ENCODE results near the gene ANO3.
"Not testable (repeated sequence)": the region's sequence is repeated elsewhere in the genome, so short reads cannot be mapped to it uniquely, and the experiment has no call there.

Gene ANO3

DNA sequence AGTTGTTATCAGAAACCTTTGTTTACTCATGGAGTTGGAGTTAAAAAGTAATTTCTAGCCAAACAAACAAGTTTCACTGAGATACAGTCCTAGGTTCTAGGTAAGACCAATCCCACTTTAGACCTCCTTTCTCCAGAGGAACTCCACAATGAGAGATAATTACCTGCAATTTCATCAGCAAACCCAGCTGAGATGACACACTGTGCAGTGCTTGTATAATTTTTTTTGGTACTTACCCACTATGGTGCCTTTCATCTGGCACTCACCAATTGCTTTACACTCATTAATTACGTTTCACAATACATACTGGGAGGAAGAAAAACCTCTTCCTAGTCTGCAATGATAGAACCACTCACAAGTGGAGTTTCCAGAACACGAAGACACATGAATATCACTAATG is 242.0 kb downstream of the ANO3 start:
- DNase-seq (ENCODE audit: low read depth in 2 of 2), result no peak

DNA sequence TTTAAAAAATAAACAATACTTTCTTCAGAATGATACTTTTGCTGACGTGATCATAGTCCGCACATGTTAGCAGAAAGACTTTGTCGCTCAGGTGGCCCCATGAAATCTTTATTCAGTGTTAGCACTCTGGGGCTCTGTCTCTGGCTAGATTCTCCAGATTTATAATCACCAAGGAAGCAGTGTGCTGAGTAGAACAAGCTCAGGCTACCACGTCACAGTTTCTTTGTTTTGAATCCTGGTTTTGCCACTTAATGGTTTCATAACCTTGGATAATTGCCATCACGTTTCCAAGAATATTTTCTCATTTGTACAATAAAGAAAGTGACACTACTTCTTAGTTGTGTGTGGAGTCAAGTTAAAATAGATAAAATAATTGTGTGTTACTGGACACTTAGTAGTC is 244.0 kb downstream of the ANO3 start:
- no peak for DNase-seq (ENCODE audit: low read depth in 2 of 2)

DNA sequence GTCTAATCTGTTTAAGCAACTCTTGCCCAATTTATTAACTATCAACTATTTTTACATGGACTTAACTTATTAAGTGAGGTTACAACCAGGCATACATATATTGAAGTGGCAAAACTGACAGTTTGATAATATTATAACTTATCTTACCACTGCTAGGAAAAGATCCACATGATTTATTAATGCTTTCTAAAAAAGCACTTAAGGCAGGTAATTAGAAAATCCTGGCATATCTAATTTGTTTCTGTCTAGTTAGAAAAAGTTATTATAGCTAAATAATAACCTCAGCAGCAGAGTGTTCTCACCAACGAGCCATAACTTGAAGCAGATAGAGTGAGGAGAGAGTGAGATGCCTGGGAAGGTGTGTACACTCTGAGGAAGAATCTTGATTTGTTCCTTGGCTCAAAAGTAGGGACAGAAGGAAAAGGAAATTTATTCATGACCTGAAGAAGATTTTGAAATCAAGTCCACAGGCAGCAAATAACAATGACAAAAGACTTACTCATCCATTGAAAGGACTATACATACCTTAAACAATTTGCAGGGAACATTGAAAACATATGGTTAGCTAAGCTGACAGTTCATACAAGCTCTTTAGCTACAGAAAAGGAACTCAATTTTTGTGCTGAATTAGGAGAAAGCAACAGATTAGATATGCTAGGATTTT is 247.2 kb downstream of the ANO3 start:
- no peak for DNase-seq (ENCODE audit: low read depth in 2 of 2)

DNA sequence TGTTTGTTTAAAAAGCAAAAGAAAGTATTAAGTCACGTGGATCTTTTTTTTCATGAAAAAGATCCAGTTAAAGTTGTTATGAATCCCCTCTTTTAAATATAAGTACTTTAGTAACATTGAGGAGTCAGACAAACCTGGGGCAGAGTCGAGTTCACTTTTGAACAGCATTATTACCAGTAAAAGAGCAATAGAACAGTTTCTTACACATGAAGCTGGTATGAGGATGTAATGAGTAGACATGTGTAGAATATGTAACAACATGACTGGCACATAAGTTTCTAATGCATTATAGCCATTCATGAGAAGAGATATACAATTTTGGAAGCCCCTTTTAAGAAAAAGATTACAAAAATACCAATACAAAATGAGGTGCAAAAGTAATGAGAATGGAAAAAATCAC is 247.8 kb downstream of the ANO3 start:
- no peak for DNase-seq (ENCODE audit: low read depth in 2 of 2)

DNA sequence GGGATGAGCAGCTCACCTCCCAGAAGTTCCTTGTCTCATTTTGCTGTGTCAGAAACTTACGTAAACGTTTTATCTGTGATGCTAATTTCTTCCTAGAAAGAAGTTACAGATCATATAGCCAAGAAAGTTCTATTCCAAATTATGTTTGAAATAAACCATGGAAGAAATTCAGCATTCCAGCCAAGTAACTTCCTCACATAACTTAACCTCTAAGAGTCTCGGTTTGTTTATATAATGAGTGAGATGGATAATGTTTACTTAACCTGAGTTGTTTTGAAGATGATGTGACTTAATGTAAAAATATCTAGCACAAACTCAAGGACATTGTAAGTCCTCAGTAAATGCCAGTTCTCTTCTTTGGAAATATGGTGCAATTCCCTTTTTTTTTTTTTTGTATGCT is 249.0 kb downstream of the ANO3 start:
- no peak for DNase-seq (ENCODE audit: low read depth in 2 of 2)

DNA sequence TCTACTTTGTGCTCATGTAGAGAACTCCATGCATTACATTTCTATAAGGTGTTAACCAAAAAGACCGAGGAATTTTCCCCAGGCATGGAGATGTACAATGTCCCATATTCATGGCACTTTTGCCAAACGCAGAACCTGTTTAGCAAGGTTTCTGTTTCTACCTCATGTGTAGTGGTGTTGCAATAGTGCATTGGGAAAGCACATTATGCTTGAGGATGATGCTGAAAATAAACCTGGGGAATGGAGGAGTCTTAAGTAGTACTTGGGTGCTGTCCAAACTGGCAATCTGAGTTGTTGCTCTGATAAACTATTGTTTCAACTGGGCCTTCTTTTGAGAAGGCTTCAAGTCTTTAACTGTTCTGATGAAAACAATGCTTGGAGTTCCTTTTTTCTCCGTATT is 251.6 kb downstream of the ANO3 start:
- DNase-seq (ENCODE audit: low read depth in 2 of 2), result no peak

DNA sequence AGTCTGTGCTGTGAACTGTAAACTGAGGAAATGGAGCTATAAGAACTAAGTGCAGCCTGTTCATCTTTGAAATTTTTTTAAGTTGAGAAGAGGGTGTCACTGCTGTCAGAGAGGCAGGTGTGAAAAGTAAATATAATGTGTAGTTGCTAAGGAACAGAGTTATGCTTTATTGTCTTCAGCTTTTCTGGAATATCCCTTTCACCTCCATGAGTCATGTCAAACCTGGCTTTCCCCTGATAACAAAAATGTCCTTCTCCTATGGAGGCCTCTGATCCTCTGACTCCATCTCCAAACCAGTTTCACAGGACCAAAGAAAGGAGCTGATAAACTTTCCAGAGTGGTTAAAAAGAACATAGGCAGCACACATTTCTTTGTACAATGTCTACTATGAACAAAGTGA is 252.9 kb downstream of the ANO3 start:
- DNase-seq (ENCODE audit: low read depth in 2 of 2), result no peak

DNA sequence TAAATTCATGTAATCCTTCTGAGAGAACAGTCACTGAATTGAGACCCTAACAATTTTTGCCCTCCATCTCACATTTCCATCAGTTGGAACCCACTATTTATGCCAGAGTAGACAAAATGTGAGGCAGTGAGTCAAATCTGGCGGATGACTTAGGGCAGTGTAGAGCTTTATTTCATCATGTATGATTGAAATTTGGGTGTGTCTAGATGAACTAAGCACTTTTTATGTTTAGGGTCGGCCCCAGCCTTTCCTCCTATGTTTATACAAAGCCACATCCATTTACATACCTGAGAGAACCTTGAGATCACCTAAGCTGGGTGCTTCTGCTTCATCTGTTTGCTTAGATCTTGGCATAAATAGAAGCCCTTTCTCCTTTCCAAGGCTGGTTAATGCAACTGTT is 255.1 kb downstream of the ANO3 start:
- no peak for DNase-seq (ENCODE audit: low read depth in 2 of 2)

DNA sequence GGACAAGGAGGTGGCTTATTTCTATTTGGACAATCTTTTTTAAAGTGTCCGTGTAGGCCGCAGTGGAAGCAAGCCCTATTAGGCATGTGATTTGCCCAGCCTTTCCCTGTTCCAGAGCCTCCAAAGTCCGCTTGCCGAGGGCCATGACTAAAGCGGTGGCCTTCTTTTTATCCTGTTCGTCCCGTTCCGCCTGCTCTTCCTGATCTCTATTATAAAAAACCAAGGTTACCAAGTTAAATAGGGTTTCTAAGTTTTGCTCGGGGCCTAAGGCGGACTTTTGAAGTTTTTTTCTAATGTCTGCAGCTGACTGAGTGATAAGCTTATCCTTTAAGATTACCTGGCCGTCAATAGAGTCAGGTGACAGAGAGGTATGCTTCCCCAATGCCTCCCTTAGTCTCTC is 261.8 kb downstream of the ANO3 start:
- DNase-seq (ENCODE audit: low read depth in 2 of 2), result no peak

DNA sequence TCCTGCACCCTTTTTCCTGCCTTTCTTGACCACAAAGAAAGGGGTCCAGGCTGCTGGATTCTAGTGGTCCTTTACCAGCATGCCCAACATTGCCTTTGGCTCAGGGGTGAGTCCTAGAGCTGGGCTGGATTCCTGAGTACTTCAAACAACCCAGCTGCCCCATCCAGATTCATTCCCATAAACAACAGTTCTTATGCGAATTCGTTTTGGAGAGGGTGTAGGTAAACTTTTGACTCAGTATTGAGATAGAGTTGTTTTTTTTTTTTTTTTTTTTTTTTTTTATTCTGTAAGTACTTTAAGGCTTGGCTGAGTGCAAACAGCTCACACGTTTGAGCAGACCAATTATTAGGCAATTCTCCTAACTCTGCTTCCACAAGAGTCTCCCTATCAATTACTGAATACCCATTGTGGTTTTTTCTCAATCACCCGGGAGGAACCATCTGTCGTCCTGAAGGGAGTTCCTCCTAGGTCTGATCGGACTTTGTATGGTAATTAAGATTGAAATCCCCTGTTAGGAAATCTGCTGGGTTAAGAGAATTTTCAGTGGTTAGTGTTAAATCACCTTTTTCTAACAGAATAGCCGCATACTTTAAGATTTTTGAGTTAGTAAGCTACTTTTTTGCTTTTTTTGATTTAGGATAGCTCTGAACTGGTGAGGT is 263.4 kb downstream of the ANO3 start:
- DNase-seq (ENCODE audit: low read depth in 2 of 2), result not testable (repeated sequence)

DNA sequence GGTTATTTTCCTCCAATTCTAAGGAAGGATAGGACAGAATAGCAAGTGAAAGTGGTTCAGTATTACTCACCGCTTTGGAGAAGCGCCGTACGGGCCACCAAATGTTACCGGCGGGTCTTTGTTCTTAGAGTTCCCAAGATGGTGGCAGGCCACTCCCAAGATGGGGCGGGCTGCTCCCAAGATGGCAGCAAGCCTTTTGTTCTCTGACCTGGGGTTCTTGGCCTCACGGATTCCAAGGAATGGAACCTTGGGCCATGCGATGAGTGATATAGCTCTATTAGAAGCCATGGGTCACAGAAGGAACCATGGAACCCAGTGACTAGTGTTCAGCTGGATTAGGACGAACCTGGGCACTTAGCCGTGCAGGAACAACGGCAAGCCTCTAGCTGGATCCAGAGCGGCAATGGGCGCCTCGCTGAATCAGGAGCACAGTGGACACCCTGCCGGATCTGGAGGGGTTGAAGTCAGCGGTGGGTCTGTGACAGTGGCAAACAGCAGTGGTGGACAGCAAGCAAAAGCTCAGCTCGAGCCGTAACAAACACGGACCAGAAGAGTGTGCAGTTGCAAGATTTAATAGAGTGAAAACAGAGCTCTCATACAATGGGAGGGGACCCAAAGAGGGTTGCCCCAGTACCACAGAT is 265.2 kb downstream of the ANO3 start:
- not testable (repeated sequence) for DNase-seq (ENCODE audit: low read depth in 2 of 2)

DNA sequence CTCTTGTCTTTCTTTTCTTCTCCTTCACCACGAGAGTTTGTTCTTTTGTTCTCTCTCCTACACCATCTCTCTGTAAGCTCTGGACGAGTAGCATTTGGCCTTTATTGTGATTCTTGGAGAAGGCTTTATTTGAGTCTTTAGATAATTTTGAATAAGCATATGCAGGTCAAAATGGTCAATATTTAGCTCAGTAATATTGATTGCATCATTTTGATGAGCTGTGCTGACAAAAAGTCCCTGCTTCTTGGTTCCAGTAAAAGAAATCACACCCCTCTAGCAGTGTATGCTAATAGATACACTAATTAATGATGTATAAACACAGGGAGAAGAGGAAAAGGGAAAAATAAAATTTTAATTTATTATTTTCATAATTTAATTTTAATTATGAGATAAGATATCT is 266.0 kb downstream of the ANO3 start:
- no peak for DNase-seq (ENCODE audit: low read depth in 2 of 2)

DNA sequence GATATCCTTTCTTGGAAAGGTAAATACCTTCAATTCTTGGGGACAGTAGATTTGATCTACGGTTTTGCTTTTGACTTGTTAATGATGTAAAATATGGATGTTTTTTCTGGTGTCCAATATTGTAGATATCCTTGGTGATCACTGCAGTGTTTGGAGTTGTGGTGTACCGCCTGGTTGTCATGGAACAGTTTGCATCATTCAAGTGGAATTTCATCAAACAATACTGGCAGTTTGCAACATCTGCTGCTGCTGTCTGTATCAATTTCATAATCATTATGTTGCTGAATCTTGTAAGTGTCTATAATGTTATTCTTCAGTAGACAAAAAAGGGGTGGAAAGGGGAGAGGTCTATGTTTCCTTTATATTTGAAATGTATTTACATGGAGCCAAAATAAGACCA is 267.5 kb downstream of the ANO3 start:
- DNase-seq (ENCODE audit: low read depth in 2 of 2), result no peak

DNA sequence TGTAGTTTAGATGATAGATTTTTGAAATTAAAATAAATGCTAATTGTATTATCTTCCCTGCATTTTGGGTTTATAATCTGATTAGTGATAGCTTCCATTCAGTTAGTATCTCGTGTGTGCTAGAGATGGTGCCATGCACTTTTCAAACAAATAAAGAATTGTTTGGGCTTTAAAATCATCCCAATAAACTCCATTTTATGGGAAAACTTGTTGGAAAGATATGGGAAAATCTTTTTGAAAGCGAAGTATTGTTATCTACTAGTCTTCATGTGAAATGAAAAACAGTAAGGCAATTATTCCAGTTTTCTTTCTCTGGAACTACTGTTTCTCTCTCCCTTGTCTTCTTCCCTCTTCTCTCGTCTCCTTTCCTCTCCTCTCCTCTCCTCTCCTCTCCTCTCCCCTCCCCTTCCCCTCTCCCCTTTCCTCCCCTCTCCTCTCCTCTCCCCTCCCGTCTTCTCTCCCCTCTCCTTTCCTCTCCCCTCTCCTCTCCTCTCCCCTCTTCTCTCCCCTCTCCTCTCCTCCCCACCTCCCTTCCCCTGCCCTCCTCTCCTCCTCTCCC is 268.0 kb downstream of the ANO3 start:
- no peak for DNase-seq (ENCODE audit: low read depth in 2 of 2)

DNA sequence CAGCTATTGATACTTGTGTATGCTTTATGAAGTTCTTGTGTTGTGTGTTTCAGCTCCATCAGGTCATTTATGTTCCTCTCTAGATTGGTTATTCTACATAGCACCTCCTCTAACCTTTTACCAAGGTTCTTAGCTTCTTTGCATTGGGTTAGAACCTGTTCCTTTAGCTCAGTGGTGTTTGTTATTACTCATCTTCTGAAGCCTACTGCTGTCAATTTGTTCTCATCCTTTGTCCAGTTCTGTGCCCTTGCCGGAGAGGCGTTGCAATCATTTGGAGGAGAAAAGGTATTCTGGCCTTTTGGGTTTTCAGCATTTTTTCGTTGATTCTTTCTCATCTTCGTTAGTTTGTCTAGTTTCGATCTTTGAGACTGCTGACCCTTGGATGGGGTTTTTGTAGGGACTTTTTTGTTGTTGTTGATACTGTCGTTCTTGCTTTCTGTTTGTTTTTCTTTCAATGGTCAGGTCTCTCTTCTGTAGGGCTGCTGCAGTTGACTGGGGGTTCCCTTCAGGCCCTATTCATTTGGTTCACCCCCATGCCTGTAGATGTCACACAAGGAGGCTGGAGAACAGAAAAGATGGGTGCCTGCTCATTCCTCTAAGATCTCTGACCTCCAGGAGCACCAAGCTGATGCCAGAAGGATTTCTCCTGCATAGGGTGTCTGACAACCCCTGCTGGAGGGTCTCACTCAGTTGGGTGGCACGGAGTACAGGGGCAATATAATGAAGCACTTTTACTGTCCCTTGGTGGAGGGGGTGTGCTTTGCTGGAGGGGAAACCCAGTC is 276.0 kb downstream of the ANO3 start:
- DNase-seq (ENCODE audit: low read depth in 2 of 2), result no peak

DNA sequence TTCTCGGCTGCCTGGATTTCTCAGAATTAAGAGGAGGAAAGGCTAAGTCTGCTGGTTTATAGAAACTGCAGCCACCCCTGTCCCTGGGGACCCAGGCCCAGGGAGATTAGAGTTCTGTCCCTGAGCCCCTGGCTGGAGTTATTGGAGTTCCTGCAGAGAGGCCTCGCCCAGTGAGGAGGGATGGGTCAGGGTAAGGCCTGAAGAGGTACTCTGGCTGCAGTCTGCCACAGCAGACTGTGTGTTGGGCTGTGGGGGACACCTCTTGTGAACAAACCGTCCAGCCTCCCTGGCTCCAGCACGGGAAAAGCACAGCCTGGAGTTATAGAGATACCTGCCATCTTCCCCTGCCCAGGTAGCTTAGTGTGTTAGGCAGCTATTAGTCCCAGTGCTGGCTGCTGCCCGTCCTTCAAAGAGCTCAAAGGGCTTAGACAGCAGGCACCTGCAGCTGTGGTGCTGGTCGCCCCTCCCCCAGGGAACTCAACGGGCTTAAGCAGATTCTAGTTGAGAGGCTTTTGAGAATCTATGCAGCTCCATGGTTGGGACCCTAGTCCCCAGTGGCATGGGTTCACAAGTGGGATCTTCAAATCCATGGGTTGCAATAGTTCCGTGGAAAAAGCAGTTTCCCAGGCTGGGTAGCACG is 276.7 kb downstream of the ANO3 start:
- no peak for DNase-seq (ENCODE audit: low read depth in 2 of 2)

DNA sequence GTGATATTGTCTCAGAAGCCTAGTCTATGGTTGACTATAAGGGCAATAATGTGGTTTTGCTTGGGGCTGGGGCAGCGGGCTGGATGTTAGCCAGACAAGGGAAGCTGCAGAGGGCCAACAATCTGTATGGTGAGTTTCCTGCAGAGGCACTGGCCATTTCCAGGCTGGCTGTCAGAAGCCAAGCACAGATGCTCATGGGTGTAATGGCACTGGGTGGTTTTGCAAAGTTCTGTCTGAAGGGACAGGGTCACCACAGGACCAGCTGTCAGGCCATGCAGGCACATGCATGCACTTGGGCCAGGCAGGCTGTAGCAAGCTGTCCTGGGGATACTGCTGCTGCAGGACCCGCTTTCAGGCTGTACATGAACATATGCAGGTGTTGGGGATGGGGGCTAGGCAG is 281.8 kb downstream of the ANO3 start:
- no peak for DNase-seq (ENCODE audit: low read depth in 2 of 2)

DNA sequence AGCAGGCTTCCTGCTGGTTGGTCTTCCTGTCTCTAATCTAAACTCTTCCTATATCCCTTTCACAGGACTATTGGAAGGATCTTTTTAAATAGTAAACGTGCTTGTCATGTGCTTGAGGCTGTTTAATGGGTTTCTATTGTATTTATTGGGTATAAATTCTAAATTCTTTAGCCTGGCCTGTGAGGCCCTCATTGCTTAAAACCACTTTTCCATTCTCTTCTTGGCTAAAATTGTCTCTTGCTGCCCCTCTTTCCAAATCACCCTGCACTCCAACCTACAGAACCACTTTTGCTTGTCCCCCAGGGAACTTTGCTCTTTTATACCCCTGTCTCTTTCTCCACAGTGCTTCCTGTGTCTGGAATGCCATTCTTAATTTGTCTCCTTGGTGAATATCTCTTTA is 286.5 kb downstream of the ANO3 start:
- DNase-seq (ENCODE audit: low read depth in 2 of 2), result no peak

DNA sequence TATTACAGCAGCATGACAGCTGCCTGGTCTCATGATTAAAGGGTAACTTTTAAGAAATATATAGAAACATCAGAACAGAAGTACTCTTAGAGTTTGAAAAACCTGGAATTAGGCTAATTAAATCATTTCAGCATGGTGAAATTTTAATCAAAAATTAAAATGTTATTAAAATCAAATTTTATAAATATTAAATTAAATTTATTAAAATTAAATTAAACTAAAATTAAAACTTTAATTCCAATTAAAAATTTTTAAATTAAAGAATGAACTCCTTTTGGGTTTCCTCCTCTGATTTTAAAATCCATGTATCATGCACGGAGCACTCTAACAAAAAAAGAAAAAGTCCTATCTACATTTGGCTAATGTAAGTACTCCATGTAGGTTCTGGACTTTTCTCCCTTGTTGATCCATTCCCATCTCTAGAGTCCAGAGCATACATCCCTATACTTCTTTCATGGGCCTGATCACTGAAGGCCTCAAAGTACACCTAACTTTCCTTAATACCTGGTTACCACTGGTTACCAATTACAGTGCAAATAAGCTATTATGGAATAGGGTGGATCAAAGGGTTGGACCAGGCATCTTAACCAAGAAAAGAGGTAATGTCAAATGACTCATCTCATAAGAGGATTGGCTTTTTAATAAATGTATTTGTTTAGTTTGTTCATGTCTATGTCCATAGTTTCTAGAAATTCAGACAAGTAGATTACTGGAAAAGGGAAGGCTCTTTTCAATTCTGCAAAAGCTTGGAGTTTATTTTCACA is 288.5 kb downstream of the ANO3 start:
- no peak for DNase-seq (ENCODE audit: low read depth in 2 of 2)

DNA sequence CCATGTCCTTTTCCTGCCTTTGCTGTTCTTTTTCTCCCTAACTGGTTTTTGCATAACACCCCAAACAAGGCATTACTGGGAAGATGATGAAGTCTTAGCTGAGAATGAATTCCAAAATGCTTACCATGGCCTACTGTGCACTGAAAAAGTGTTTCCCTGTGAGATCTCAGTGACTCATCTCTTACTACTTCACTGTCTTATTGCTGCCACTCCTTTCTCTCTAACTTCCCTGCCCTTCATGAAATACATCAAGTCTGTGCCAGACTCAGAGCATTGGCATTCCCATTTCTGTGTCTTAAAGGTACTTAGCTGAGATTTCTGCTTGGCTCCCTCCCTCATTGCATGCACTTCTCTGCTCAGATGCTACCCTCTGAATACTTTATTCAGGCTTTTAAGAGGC is 289.2 kb downstream of the ANO3 start:
- DNase-seq (ENCODE audit: low read depth in 2 of 2), result no peak

DNA sequence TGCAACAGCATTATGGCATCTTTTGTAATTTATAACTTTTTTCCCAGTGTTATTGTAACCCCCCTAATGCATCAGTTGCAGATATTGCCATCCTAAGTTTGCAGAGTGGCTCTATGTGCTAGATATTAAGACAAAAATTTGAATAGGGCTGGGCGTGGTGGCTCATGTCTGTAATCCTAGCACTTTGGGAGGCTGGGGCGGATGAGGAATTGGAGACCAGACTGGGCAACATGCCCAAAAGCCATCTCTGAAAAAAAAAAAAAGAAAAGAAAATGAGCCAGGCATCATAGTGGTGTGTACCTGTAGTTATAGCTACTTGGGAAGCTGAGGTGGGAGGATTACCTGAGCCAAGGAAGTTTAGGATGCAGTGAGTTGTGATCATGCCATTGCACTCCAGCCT is 290.3 kb downstream of the ANO3 start:
- no peak for DNase-seq (ENCODE audit: low read depth in 2 of 2)
